Anterior cingulate cortex (tissue), 58 donors: ENCODE measurements around the gene TP53INP2.
"Not testable (repeated sequence)": the region's sequence is repeated elsewhere in the genome, so short reads cannot be mapped to it uniquely, and the experiment has no call there.

Experiments used
- DNase-seq, 58 donors: peaks; one replicate each; lab custom pipeline; 2025; lab: John Stamatoyannopoulos, UW

TP53INP2 gene

DNA sequence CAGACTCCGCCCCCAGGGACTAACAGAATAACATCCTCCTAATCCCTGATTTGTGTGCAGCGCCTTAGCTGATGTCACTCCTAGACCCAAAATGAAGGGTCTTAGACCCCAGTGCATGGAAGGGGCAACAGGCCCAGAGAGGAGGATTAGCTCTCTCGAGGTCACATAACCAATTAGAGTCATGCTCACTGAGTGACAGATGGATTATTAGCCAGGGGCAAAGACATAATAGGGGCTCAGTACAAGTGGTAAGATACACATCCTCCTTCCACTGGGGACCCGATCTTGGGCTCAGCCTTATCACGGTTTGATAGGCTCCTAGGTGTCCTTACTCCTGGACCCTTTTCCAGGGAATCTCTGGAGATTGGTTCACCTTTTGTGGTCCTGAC lies 858 bp downstream of the TP53INP2 start:
- peak in 1 of 58 donors; percentile 36 for DNase-seq

DNA sequence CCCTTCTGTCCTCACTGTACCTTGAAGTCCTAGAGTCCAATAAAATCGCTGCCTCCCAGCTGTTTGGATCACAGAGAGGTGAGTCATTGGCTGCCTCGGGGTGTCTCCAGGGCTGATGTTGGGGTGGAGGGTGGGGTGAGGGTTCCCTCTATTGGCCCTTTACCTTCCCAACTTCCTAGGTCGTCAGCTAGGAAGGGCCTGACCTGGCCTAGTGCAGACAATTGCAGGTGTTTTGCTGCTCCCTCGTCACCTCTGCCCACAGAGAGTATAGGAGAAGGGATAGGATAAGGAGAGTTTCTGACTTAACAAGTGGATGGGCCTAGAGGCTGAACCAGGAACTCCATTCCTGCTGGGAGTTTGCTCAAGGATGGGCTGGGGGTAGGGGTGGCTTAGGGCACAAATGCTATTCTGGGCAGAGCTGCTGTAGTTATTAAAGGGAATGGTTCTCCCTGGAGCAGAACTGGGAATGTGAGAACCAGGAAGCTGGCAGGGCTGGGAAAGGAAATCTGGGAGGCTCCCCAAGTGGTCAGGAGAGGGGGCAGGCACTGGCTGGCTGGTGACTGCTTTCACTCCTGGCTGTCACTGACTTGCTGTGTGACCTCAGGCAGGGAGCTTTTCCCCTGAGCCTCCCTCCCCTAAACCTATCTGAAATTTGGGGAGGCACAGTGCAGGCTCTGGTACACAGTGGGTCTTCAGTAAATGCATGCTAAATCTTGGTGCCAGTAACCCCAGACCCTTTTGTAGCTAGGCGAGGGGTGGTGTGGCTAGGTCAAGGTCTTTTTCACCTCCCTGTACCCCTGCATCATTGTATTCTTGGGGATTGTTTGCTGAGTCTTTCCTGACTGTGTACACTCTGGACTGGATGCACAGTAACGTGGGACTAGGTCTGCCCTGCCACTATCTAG lies 1.5 kb downstream of the TP53INP2 start:
- DNase-seq = peak in 8 of 58 donors; percentile 4 to 35 (median 15)

DNA sequence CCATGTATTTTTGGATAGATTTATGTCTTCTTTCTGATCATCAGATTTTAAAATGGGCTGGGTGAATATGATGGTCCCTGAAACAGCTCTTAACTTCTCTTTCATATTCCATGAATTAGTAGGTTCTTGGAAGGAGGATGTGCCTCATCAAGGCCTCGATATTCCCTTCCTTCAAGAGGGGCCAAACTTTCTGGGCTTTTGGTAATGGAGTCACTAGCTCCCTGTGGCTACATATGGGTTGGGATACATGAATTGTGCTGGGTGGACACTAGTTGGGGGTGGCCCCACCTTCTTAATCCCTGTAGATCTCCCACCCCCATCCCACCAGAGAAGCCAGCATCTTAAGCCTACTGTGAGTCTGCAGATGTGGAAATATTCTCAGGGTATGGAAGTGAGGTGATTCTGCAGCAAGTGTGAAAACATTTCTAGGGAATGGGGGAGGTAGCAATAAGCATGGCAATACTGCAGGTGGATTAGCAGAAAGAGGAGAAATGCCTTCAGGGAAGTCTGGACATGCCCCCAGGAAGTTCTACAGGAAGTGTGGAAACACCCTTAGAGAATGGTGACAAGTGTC lies 2.2 kb downstream of the TP53INP2 start:
- no peak for DNase-seq

DNA sequence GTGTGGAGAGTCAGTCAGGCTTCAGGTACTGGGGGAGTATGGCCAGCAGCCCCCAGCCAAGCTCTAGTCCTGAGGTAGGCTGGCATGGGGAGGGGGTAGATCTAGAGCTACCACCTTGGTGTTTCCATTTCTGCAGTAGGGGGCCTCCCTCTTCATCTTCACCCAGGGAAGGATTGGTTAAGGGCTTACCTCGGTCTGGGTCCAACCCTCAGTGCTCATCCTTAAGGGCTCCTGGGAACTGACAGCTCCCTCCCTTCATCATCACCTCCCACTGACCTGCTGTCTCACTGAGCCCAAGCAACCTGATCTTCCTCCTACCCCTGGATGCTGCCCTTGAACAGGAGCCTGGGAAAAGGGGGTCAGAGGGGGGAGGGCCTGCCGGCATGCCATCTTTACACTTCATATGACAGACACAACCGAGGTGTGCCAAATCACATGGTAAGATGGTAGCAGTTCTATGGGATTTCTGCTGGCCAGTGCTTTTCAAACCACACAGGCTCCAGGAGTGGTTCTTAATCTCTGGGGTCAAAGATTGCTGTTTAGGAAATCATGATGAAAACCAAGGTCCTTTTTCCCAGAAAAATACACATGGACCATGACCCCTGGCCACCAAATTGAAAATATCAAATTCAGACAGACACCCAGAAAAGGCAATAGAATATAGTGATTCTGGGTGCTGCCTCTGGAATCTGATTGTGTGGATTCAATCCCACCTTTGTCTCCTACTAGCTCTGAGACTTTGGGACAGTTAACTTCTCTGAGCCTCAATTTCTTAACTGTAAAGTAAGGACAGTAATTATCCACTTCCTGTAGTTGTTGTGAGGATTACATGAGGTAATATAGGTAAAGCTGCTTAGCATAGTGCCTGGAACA lies 3.0 kb downstream of the TP53INP2 start:
- no peak for DNase-seq

DNA sequence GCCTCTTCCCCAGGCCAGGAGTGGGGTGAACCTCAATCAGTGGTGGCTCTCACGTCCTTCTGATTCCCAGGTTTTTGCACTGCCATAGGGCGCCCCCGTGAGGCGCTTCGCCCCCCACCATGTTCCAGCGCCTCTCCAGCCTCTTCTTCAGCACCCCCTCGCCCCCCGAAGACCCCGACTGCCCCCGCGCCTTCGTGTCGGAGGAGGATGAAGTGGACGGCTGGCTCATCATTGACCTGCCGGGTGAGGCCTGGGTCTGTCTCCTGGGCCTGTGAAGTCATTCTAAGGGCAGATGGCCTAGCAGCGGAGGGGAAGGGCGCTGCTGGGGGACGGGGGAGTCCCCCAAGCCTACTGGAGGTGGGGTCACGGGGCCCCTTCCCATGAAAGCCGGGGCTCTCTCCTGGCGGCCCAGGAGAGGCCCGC lies 4.5 kb downstream of the TP53INP2 start:
- peak in 39 of 58 donors; percentile 11 to 62 (median 40) for DNase-seq

DNA sequence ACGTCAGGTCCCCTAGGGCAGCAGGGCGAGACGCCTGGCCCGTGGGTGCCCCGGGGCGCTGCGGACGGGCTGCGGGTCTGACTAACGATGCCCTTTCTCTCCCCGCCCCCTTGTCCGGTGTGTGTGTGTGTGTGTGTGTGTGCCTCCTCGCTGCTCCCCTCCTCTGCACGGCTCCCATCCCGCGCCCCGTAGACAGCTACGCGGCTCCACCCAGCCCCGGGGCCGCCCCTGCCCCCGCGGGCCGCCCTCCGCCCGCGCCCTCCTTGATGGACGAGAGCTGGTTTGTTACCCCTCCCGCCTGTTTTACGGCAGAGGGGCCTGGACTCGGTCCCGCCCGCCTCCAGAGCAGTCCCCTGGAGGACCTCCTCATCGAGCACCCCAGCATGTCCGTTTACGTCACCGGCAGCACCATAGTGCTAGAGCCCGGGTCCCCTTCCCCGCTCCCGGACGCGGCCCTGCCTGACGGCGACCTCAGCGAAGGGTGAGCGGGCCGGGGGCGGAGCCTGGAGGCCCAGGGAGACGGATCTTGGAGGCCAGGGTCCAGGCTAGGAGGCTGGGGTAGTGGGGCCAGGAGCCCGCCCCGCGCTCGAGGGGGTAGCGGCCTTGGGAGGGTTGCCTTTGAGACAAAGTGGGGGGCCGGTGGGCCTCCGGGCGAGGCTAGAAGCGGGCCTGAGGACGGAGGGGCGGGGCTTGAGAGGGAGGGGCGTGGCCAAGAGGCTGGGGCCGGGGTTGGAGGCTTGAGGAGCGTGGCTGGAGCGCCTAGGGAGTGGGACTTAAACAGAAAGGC lies 5.1 kb downstream of the TP53INP2 start:
- peak in 54 of 58 donors; percentile 20 to 90 (median 78) for DNase-seq

DNA sequence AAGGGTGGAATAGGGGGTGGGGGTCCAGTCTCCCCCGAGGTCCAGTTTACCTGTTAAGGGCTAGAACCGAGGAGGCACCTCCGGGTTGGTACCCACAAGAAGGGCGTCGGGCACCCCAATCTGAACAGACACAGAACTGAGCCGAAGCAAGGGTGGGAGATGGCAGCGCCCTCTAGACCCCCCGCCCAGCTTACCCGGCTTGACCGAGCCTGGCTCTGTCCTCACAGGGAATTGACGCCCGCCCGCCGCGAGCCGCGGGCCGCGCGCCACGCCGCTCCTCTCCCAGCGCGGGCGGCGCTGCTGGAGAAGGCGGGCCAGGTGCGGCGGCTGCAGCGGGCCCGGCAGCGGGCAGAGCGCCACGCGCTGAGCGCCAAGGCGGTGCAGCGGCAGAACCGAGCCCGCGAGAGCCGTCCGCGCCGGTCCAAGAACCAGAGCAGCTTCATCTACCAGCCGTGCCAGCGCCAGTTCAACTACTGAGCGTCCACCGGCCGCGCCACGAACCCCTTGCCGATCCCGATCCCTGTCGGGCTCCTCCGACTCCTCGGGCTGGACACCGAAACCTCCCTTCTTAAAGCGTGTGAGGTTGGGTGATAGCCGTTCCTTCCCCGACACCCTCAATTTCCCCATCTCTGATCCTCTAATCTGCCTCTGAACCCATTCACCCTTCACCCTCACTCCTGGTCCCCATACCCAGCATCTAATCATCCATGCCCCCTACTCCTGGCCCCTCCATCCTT lies 5.9 kb downstream of the TP53INP2 start:
- DNase-seq = peak in 54 of 58 donors; percentile 13 to 89 (median 78)

DNA sequence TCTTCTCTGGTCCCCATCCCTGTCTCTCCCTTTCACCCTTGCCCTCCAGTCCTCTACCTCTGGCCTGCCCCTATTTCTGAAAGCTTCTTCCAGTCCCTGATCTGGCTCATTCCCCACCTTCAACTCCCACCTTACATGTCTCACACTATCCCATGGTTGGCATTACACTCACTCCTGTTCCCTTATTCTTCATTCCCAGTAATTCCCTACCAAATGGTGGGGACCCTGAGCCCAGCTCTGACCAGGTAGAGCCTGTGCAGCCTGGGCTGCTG lies 6.4 kb downstream of the TP53INP2 start:
- DNase-seq = no peak

DNA sequence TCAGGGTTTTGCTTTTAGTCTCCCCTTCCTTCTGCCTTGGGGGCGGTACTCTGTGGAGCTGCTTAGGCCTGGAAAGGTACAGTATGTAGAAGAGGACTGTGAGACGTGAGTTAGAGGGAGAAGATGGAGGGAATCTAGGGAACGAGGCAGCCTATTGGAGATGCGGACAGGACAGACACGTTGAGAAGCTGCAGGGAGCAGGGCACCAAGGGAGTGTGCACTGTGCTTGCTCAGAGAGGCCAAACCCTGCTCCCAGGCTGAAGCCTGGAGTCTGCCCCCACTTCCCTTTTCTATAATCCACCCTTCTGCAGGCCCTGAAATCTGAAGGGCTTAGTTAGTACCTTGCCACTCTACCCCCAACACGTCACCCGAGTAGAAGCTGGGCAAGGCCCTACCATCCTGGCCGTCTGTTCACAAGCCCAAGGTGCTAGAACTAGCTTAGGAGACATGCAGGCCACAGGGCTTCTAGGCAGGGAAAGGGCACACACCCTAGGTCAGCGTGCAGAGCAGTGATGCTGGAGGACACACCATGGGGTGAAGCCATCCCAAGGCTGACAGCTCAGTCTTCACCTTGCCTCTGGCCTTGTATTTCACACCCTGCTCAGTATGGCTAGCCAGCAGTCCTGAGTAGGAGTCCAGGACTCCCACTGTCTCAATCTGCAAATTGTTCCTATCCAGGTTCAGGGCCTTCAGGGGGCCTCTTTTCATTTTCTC lies 6.9 kb downstream of the TP53INP2 start:
- DNase-seq = no peak

DNA sequence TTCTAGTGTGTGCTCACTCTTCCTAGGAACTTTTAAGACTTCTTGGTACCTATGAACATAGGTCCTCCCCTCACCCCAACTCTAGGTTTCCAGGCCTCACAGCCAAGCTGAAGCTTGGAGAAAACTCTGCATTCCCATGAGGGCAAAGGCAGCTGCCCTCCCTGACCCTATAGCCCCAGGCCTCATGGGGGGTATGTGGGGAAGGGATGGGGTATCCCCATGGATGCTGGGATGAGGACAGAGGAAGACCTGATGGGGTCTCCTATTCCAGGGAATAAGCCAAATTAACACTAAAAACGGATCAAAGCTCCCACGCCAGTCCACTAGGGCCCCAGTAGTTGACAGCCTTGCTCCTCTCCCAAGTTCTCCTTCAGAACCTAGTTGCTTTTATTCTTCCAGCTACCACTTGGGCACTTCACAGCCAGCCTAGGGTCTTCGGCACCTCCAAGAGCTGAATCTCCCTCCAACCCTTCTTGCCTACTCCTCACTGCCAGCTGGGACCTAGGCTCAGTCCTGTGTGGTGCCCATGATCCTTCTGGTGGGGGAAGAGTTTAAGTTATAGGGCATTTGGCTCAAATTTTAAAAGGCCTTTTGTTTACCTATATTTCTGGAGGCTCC lies 7.8 kb downstream of the TP53INP2 start:
- DNase-seq = no peak

DNA sequence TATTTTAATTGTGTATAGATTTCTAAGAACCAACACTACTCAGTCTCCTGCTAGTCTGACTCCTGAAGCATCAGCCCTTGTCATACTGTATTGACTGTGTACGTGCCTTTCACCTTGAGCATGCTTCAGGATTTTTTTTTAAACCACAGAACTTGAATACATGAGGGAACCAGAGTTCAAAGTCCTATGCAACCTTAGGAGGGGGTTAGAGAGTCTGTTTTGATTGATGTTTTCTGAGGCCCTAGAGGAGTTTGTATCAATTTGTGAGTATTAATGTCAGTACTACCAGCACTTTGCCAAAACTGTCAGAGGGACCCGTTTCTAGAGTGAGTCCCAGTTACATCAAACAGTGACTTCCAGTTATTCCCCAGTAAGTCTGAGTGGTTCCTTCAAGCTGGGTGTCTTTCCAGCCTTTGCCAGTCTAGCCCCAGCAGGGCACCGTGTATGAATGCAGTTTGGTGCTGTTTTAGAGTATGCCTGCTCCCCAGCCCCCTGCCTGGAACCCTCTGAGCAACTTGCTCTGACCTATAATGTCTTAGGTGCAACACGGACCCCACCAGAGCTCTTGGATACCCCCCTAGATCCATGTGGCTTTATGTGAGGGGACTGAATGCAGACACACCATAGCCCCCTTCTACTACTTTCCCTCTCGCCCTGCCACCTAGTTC lies 8.5 kb downstream of the TP53INP2 start:
- no peak for DNase-seq

DNA sequence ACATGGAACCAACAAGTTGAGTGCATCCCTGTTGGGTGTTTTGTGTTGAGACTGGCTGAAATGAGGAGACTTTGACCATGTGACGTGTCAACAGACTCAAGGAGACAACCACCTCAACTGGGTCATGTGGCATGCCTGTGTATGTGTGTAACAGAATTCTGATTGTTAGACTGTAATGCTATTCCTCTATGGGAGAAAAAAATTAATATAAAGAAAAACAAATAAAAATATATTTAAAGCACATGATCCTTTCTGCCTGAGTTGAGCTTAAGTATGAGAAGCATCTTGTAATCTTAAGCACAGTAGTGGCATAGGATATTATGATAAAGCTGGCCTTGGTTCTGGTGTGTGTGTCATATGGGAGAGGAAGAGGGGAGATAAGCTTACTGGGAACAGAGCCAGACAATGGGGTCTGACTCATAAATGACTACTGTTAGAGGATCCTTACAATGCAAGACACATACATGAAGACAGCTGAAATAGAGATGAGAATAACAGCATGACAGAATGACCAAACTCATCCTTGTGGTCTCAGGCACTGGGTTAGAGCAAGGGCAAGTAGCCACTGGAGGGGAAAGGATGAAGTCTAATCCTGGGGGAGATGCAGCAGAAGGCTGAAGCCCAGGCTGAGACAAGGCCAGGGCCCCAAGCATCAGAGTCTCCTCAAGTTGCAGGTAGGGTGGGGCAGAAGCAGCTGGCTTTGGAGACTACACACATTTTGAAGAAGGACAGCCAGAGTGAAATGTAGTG lies 9.2 kb downstream of the TP53INP2 start:
- peak in 1 of 58 donors; percentile 18 for DNase-seq

DNA sequence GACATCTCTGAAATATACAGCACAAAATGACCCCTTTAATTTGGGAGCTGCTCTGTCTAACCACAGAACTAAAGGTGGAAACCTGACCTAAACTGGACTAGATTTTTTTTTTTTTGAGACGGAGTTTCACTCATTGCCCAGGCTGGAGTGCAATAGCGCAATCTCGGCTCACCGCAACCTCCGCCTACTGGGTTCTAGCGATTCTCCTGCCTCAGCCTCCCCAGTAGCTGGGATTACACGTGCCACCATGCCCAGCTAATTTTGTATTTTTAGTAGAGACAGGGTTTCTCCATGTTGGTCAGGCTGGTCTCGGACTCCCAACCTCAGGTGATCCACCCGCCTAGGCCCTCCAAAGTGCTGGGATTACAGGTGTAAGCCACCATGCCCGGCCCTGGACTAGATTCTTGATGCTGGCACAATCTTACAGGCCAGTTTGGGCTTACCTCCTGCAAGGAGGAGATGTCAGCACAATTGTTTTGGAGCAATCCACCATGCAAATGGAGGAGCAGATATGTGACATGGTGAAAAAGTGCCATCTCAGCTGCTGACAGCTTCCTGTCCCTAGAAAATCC lies 9.9 kb downstream of the TP53INP2 start:
- not testable (repeated sequence) for DNase-seq

DNA sequence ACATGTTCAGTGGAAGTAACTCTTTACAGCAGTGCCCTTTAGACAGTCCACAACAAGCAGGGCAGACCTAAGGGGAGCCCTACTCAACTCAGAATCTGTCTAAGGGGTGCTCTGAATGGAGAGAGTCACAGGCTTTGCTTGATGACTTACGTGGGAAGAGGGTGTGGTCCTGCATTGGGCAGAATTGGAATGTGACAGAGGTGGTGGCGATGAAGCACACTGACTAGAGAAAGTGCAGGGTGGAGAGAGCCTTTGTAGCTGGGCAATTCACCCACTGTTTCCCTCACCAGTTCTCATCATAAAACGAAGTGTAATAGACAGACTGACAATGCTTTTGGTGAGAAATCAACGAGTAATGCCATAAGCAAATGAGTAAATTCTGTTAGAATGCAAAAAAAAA lies 11.2 kb downstream of the TP53INP2 start:
- no peak for DNase-seq

DNA sequence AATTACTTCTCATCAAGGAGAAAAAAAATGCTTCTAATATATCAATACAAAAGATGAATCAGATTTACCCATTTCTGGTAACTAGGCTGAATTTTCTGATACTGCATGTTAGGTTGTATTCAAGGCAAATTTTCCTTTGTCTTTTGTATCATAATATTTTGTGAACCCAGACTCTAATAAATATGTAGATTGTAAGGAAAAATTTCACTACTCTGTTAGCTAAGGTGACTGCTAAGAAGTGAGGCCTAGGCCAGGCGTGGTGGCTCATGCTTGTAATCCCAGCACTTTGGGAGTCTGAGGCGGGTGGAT lies 12.7 kb downstream of the TP53INP2 start:
- DNase-seq = no peak

DNA sequence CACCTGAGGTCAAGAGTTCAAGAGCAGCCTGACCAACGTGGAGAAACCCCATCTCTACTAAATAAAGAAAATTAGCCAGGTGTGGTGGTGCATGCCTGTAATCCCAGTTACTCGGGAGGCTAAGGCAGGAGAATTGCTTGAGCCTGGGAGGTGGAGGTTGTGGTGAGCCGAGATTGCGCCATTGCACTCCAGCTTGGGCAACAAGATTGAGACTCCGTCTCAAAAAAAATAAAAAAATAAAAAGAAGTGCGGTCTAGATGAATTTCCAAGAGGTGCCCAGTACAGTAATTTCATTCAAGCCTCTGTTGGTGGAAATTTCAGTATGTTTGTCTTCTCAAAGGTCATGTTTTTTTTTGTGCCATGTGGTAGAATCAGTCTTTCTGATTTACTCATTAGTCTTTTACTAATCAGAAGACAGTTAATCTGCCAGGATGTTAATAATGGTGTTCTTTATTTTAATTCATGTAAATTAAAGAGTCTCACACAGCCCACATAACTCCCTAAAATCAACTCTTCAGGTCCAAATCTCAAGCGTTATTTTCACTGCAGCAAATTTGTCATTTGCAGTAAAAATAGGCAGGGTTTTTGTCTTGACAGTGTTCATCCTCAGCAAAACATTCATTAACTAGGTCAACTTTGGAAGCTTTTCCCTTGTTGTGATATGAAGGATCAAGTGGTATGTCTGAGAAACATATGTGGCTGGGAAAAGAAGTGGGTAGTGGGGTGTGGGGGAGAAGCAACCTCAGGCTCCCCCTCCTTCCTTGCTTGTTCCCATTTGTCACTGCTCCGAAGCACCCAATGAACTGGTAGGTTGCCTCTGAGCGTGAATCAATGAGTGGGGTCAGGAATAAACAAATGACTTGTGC lies 13.3 kb downstream of the TP53INP2 start:
- DNase-seq = no peak
